Activated CD4-positive, alpha-beta T cell treated with anti-CD3 and anti-CD28 coated beads, Interleukin-2, amount 50 U/mL, for 48 hours (primary cell): Measurements from ENCODE around the gene ZNF382.
"Not testable (repeated sequence)": the region's sequence is repeated elsewhere in the genome, so short reads cannot be mapped to it uniquely, and the experiment has no call there.

Experiments
- DNase-seq, 2 experiments: peaks; one replicate each; pipeline ENCODE4 v3.0.0-alpha.2; 2020

Gene ZNF382

DNA sequence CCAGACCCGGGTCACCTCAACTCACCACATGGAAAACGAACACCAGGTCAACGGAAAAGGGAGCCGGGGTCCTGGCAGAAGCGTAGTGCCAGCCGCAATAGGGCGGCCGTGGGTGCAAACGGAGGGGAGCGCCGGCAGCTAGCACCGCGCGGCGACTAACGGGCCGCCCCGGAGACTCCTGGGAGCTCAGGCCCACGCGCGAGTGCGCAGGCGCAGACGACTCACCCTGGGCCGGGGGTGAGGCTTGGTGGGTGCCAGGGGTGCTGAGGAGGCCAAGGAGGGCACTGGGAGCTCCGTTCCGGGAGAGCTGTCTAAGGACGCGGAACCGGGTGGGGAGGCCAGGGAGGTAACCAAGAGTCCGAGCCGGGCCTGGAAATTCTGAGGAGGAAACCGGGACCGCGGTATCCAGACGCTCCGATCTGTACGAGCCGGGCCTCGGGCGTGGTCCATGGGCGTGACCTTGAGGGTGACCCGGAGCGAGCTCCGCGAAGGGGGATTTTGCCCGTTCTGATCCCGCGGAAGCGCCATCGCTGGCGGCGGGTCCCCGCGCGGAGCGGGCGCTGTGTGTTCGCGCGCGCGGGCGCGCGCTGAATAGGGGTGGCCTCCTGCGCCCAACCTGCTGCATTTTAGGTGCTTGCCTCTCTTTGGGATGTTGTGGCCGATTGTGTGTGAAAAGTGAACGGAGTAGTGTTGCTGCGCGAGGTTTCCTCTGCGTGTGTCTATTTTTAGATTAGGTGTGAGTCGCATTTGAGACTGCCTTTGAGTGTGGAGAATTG, at the start of gene ZNF382:
Gene ZNF382, plus strand, starts transcription at position 213 of the 776 bp plus-strand sequence. CDS start 4,602 bp downstream, outside the sequence.
- peak; percentile 90 to 91 for DNase-seq

DNA sequence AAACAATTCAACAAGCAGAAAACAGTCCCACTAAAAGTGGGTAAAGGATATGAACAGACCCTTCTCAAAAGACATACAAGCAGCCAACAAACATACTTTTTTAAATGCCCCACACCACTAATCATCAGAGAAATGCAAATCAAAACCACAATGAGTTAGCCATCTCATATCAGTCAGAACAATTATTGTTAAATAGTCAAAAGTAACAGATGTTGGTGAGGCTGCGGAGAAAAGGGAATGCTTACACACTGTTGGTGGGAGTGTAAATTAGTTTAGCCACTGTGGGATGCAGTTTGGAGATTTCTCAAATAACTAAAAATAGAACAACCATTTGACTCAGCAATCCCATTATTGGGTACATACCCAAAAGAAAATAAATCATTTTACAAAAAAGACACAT, 40.7 kb upstream of the ZNF382 start:
- DNase-seq: no peak

DNA sequence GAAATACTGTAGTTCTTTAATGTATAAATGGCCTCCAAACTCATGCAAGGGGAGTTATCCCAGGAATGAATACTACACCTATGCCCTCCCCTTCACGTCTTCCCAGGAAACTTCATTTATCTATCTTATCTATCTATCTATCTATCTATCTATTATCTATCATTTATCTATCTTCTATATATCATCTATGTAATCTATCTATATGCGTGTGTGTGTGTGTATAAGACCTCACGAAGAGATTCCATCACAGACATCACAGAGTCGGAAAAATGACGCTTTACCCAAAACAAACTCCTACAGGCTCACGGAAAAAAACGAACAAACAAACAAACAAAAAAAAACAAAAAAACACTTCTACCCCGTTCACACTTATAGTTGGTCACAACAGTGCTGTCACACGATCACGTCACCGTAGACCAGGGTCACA, 32.5 kb upstream of the ZNF382 start:
- DNase-seq: no peak

DNA sequence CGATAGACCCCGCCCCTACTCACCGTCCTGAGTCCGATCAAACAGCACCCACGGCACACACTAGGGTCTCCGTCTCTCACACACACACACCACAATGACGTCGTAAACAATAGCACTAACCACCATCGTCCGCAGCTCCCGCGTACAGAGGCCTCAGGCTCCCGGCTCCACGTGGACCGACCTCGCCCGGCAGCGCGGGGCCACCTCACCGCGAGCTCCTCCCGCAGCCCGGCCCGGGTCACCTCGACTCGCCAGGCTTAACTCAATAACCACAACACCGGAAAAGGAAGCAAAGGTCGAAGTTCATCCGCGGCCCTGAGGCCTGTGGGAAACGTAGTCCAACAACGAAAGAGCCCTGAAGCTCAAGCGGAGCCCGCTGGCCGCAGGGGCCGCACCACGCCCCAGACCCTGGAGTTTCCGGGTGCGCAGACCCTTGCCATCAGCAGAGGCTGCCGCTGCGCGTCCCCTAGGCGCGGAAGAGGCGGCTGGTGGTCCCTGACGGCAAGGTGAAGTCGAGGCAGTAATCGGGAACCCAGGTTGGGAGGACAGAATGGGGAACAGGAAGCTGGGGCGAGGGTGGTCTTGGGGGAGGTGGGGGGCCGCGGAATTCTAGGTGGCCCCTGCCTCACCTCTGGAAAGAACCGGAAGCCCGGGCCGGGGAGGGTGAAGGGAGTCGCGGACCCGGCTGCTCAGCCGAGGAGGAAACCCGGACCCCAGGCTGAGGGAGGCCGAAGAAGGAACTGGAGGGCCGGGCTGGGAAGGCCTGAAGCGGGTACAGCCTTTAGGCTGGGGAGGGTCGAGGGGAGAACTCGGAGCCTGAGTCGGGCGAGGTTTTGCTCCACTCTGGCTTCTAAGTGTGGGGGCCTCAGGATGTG, 31.9 kb upstream of the ZNF382 start, which contains the start of gene ZNF529:
Gene ZNF529, minus strand, starts transcription at position 273 of the 875 bp plus-strand sequence. CDS start 946 bp downstream, outside the sequence.
- DNase-seq: peak; percentile 81 to 88

DNA sequence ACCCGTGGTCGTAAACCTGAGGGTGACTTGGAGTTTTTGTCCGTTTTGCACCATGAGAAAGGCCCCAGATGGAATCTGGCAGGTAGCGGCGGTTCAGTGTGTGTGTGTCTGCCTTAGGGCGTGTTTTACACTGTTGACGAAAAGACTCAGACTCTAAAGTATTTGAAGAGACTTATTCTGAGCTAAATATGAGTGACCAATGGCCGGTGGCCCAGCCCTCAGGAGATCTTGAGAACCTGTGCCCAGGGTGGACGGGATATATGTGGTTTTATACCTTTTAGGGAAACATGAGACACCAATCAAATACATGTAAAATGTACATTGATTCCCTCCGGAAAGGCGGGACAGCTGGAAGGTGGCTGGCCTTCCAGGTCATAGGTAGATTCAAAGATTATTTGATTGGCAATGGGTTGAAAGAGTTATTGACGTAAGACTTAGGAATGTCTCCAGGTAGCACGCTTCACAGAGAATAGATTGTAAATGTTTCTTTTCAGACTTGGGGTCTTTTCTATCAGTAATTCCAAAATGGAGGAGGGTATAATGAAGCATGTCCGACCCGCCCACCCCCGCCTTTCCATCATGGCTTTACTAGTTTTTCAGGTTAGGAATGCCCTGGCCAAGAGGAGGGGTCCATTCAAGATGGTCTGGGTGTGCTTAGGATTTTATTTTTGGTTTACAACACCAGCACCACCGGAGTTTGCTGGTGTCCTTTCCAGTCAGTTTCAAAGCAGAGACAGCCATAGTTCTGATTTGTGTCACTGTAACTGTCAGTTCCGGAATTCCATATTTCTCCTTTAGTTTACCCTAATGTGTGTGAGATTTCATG, 31.0 kb upstream of the ZNF382 start:
- DNase-seq: no peak

DNA sequence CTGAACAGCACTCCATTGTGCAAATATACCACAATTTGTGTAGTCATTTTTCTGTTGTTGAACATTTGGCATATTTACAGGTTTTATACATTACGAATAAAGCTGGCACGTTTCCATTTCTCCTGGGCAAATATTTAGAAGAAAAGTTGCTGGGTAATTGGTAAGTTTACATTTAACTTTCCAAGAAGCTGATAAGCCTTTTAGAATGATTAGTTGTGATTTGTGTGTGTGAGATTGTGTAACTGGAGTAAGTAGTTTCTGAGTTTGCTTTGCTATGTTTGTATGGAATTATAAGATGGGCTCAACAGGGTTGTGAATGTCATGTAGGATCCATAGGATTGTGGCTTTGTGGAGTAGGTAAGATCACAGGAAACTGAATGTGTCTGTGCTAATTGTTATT, 30.4 kb upstream of the ZNF382 start:
- DNase-seq: no peak

DNA sequence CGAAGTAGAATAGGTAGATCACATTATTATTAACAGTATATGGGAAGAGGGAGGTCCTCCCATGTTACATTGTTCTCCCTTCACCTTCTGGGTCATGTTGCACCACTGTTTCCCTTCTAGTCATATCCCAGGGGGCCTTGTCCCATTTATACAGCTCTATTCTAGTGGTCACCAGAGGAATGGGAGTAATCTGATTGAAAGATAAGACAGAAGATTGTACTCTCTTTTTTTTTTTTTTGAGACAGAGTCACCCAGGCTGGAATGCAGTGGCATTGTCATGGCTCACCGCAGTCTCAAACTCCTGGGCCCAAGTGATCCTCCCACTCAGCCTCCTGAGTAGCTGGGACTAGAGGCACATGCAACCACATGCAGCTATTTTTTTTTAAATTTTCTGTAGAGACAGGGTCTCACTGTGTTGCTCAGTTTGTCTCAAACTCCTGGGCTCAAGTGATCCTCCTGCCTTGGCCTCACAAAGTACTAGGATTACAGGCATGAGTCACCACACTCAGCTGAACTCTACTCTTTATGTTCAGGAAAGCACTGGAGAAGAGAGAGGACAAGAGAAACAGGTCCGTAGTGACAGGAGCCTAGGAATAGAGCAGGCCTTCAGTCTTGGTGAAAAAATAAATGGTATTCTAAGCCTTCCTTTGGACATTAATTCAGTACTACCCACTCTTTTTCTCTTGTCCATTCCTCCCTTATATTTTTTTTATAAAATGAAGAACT, 27.7 kb upstream of the ZNF382 start:
- no peak for DNase-seq

DNA sequence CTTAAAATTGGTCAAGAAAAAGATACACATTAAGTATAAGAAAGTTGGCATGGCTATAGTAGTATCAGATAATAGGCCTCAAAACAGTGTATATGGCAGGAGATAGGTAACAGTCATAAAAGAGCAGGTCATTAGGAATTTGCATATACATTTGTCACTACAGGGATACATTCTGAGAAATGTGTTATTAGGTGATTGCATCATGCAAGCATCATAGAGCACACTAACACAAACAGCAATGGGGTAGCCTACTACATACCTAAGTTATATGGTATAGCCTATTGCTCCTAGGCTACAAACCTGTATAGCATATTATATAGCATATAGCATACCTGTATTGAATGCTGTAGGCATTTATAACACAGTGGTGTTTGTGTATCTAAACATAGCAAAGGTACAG, 25.9 kb upstream of the ZNF382 start:
- no peak for DNase-seq

DNA sequence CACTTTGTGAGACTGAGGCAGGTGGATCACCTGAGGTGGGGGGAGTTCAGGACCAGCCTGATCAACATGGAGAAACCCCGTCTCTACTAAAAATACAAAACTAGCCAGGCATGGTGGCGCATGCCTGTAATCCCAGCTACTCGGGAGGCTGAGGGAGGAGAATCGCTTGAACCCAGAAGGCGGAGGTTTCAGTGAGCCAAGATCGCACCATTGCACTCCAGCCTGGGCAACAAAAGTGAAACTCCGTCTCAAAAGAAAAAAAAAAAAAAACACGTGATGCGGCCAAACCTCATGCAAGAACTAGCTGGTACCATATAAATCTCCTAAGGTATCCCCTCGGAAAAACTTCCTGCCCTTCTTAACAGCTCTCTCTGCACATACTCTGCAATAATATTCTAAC, 2.4 kb upstream of the ZNF382 start:
- not testable (repeated sequence) for DNase-seq

DNA sequence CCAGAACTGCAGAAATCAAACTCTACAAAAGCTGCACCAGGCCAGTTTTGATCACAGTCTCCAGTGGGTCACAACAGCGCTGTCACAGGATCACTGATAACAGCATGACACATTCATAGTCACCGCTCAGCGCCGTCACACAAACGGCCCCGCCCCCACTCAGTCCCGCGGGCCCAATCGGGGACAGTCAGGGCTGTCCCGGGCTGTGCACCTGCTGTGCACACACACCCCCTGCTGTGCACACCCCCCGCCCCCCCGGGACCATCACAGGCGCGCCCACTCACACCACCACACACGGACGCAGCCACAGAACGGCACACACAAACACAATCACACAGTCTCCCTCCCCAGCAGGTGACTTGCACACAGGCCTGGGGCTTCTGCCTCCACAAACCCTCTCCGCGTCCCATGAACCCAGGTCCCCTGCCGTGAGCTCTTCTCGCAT, 435 bp upstream of the ZNF382 start:
- DNase-seq: peak; percentile 86 to 90

DNA sequence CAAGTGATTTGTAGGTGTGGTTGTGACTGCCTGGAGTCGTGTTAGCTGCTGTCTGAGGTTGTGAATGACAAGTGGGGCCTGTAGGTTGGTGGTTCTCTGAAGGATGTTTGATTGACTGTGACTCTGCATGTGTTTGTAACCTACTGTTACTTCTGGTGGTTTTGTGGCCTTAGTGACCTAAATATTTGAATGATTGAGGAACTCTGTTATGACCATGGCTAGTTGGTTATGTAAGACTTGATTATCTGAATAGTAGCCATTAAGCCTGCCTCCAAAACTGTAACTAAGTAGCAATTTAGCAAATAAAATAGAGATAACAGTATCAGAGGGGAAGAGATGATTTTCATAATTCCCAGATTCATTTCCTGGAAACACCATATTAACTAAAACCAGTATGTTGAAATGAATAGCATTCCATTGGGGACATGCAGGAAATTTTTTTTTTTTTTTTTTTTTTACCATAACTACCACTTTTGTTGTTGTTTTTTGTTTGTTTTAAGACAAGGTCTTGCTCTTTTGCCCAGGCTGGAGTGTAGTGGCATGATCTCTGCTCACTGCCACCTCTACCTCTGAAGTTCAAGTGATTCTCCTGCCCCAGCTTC, 865 bp downstream of the ZNF382 start:
- no peak for DNase-seq

DNA sequence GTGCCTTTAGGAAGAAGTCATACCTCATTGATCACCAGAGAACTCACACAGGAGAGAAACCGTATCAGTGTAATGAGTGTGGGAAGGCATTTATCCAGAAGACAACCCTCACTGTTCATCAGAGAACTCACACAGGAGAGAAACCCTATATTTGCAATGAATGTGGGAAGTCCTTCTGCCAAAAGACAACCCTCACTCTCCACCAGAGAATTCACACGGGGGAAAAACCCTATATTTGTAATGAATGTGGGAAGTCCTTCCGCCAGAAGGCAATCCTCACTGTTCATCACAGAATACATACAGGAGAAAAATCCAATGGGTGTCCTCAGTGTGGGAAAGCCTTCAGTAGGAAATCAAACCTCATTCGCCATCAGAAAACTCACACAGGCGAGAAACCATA, 21.9 kb downstream of the ZNF382 start:
- no peak for DNase-seq

DNA sequence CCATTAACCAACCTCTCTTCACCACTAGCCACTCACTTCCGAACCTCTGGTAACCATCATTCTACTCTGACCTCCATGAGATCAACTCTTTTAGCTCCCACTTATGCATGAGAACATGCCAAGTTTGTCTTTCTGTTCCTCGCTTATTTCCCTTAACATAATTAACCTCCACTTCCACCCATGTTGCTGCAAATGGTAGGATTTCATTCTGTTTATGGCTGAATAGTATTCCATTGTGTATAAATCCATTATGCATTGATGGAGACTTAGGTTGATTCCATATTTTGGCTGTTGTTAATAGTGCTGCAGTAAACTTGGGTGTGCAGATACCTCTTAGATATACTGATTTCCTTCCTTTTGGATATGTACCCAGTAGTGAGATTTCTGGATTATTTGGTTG, 30.2 kb downstream of the ZNF382 start:
- no peak for DNase-seq

DNA sequence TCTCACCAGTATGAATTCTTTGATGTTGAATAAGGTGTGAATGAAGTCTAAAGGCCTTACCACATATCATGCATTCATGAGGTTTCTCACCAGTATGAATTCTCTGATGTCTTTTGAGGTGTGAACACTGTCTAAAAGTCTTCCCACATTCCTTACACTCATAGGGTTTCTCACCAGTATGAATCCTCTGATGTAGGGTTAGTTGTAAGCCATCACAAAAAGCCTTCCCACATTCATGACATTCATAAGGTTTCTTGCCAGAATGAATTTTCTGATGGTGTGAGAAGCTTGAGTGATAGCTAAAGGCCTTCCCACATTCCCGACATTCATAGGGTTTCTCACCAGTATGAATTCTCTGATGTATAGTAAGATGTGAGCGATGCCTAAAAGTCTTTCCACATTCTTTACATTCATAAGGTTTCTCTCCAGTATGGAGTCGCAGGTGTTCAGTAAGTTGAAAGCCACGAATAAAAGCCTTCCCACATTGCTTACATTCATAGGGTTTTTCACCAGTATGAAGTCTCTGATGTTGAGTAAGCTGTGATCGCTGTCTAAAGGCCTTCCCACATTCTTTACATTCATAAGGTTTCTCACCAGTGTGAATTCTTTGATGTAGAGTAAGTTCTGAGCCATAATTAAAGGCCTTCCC, 33.9 kb downstream of the ZNF382 start:
- DNase-seq: no peak

DNA sequence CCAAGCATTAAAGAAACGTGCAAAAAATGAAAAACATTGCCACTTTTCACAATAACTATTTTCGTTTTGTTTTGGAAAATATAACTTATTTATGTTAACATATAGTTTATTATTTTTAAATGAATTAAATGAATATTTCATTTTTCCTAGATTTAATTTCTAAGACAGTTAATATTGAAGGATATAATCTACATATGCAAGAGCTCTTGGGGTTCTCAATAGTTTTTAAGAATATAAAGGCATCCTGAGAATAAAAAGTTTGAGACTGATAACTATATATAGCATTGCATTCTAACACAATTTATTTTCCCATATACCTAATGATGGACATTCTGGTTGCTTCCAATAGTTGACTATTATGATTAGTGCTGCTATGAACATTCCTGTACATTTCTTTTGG, 41.6 kb downstream of the ZNF382 start:
- DNase-seq: no peak

DNA sequence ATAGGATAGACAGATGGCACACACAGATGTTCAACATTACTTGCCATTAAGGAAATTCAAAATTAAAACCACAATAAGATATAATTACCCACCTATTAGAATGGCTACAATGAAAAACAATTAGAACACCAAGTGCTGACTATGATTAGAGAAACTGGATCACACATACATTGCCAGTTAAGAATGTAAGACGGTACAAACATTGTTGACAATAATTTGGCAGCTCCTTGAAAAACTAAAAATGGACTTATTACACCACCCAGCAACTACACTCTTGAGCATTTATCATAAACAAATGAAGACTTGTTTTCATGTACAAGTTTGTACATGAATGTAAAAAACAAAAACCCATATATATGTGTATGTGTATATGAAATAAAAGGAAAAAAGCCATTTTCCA, 47.8 kb downstream of the ZNF382 start:
- no peak for DNase-seq

DNA sequence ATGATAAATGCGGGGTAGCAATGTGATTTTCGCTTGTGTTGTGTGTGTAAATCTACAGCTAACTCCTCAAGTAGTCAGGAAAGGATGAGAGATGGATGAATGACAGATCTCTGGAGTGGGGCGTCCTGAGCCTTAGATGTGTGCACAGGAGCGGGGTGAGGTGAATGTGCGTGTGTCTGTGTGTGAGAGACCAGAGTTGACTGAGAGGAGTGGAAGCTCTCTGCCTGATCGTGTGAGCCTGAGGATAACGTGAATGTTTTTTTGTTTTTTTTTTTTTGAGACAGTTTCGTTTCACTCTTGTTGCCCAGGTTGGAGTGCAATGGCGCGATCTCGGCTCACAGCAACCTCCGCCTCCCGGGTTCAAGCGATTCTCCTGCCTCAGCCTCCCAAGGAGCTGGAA, 60.7 kb downstream of the ZNF382 start:
- no peak for DNase-seq

DNA sequence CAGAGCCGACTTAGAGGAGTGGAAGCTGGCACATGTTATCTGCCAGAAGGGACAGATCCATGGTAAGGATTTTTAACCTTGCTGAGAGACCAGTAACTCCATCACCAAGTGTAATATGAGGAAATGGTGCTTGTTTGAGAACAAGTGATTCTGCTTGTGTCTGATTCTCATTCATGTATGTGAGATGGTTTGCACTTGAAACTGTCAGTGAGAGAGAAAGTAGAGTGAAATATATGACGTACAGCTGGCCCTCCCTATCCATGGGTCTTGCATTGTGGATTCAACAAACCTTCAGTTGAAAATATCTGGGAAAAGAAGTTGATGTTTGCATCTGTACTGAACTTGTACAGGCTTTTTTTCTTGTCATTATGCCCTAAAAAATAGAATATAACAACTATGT, 63.5 kb downstream of the ZNF382 start:
- DNase-seq: no peak

DNA sequence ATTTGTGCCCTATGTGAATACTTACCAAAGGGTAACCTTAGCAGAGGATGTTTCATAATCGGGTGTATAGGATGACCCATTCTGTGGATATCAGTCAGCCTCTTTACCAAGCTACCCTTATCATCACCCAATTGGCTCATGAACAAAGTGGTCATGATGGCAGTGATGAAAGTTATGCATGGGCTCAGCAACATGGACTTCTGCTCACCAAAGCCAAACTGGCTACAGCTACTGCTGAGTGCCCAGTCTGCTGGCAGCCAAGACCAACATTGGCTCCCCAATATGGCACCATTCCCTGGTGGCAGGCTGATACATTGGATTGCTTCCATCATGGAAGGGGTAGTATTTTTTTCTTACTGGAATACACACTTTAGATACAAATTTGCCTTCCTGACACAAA, 67.3 kb downstream of the ZNF382 start:
- no peak for DNase-seq

DNA sequence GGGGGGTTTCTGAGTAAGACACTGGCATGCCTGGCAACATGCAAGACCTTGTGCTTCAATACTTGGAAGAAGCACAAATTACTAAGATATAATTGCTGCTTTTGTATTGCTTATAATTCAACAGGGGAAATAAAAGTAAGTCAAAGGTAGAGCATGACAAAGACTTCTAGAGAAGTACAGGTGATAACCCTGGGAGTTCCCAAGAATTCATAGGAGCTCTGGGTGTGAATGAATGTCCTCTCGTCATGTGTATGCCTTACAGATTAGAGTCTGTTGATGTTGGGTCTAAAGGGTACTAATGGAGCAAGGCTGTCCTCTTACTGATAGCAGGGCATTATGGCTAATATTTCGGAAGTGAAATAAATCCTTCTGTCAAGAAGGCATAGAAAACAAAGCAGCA, 69.1 kb downstream of the ZNF382 start:
- DNase-seq: no peak

DNA sequence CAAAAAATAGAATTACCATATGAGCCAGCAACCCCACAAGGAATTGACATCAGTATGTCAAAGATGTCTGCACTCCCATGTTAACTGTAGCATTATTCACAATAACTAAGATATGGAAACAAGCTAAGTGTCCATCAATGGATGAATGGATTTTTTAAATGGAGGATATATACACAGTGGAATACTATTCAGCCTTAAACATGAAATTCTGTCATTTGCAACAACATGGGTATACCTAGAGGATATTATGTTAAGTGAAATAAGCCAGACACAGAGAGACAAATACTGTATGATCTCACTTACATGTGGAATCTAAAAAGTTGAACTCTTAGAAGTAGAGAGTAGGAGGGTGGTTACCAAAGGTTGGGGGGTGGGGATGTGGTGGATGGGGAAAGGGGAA, 74.3 kb downstream of the ZNF382 start:
- DNase-seq: no peak
